HEK293 (cell line): ENCODE results near the gene ZNF507.
A peak's percentile ranks its signal among the peaks of the same experiment; 100 is the strongest.

Experiments used
- HOXD13 ChIP-seq: sonication (generic); formaldehyde crosslinking; IDR thresholded peaks from 2 replicates; pipeline ENCODE4 v1.8.0; 2022; ENCODE audit warnings: missing genetic modification reagents, borderline replicate concordance
- IKZF3 ChIP-seq: fragments of 450-650 bp; IDR thresholded peaks from 2 replicates; pipeline ENCODE4 v1.5.0; 2018; ENCODE audit warnings: missing biosample characterization, mild to moderate bottlenecking, missing genetic modification characterization, moderate library complexity
- KLF8 ChIP-seq: fragments of 450-650 bp; formaldehyde crosslinking; IDR thresholded peaks from 2 replicates; pipeline ENCODE4 v1.5.1; 2016; ENCODE audit warnings: missing biosample characterization, missing genetic modification characterization
- MYNN ChIP-seq: fragments of 450-650 bp; formaldehyde crosslinking; IDR thresholded peaks from 2 replicates; pipeline ENCODE4 v1.5.1; 2016; ENCODE audit warnings: missing biosample characterization, missing genetic modification characterization, borderline replicate concordance
- REPIN1 ChIP-seq: fragments of 450-650 bp; formaldehyde crosslinking; IDR thresholded peaks from 2 replicates; pipeline ENCODE4 v1.5.1; 2017; ENCODE audit warnings: missing biosample characterization, missing genetic modification characterization, low read depth
- SALL2 ChIP-seq: fragments of 450-650 bp; formaldehyde crosslinking; IDR thresholded peaks from 2 replicates; pipeline ENCODE4 v1.5.0; 2017; ENCODE audit warnings: missing biosample characterization, mild to moderate bottlenecking, missing genetic modification characterization, borderline replicate concordance
- TSHZ1 ChIP-seq: fragments of 450-650 bp; formaldehyde crosslinking; IDR thresholded peaks from 2 replicates; pipeline ENCODE4 v1.5.1; 2016; ENCODE audit warnings: missing biosample characterization, missing genetic modification characterization, borderline replicate concordance
- YY1 ChIP-seq: fragments of 450-650 bp; formaldehyde crosslinking; IDR thresholded peaks from 2 replicates; pipeline ENCODE4 v1.5.1; 2018; ENCODE audit warnings: missing biosample characterization, missing genetic modification characterization
- ZBTB17 ChIP-seq: fragments of 450-650 bp; formaldehyde crosslinking; IDR thresholded peaks from 2 replicates; pipeline ENCODE4 v1.5.1; 2016; ENCODE audit warnings: missing biosample characterization, missing genetic modification characterization
- ZNF114 ChIP-seq: fragments of 450-650 bp; formaldehyde crosslinking; IDR thresholded peaks from 2 replicates; pipeline ENCODE4 v1.5.0; 2017; ENCODE audit warnings: missing biosample characterization, missing genetic modification characterization
- ZNF148 ChIP-seq: fragments of 450-650 bp; formaldehyde crosslinking; IDR thresholded peaks from 2 replicates; pipeline ENCODE4 v1.5.0; 2017; ENCODE audit warnings: missing biosample characterization, missing genetic modification characterization, borderline replicate concordance
- ZNF157 ChIP-seq: fragments of 450-650 bp; formaldehyde crosslinking; IDR thresholded peaks from 2 replicates; pipeline ENCODE4 v1.5.1; 2016; ENCODE audit warnings: missing biosample characterization, missing genetic modification characterization
- ZNF184 ChIP-seq: fragments of 450-650 bp; IDR thresholded peaks from 2 replicates; pipeline ENCODE4 v1.5.1; 2018; ENCODE audit warnings: missing biosample characterization, mild to moderate bottlenecking, missing genetic modification characterization
- ZNF211 ChIP-seq: fragments of 450-650 bp; formaldehyde crosslinking; IDR thresholded peaks from 2 replicates; pipeline ENCODE4 v1.5.1; 2016; ENCODE audit warnings: low read depth, missing biosample characterization, missing genetic modification characterization
- ZNF324 ChIP-seq: fragments of 450-650 bp; formaldehyde crosslinking; IDR thresholded peaks from 2 replicates; pipeline ENCODE4 v1.5.1; 2016; ENCODE audit warnings: missing biosample characterization, missing genetic modification characterization
- ZNF404 ChIP-seq: fragments of 450-650 bp; formaldehyde crosslinking; IDR thresholded peaks from 2 replicates; pipeline ENCODE4 v1.5.1; 2017; ENCODE audit warnings: missing biosample characterization, missing genetic modification characterization
- ZNF433 ChIP-seq: fragments of 450-650 bp; formaldehyde crosslinking; IDR thresholded peaks from 2 replicates; pipeline ENCODE4 v1.5.1; 2016; ENCODE audit warnings: missing biosample characterization, missing genetic modification characterization, low read depth
- ZNF610 ChIP-seq: fragments of 450-650 bp; formaldehyde crosslinking; IDR thresholded peaks from 2 replicates; pipeline ENCODE4 v1.5.1; 2016; ENCODE audit warnings: missing biosample characterization, missing genetic modification characterization, borderline replicate concordance
- ZNF621 ChIP-seq: fragments of 450-650 bp; formaldehyde crosslinking; IDR thresholded peaks from 2 replicates; pipeline ENCODE4 v1.5.1; 2017; ENCODE audit warnings: missing biosample characterization, missing genetic modification characterization
- ZNF639 ChIP-seq: fragments of 450-650 bp; formaldehyde crosslinking; IDR thresholded peaks from 2 replicates; pipeline ENCODE4 v1.5.1; 2016; ENCODE audit warnings: missing biosample characterization, missing genetic modification characterization
- ZNF658 ChIP-seq: fragments of 450-650 bp; formaldehyde crosslinking; IDR thresholded peaks from 2 replicates; pipeline ENCODE4; 2016; ENCODE audit warnings: missing biosample characterization, missing genetic modification characterization
- ZNF707 ChIP-seq: fragments of 450-650 bp; formaldehyde crosslinking; IDR thresholded peaks from 2 replicates; pipeline ENCODE4 v1.5.1; 2016; ENCODE audit warnings: missing biosample characterization, missing genetic modification characterization
- ZNF776 ChIP-seq: fragments of 450-650 bp; formaldehyde crosslinking; IDR thresholded peaks from 2 replicates; pipeline ENCODE4 v1.5.0; 2017; ENCODE audit warnings: missing biosample characterization, missing genetic modification characterization, borderline replicate concordance
- ZNF791 ChIP-seq: fragments of 450-650 bp; formaldehyde crosslinking; IDR thresholded peaks from 2 replicates; pipeline ENCODE4 v1.5.1; 2016; ENCODE audit warnings: missing biosample characterization, missing genetic modification characterization
- TF ChIP-seq, protein P1 (sequence below): fragments of 450-650 bp; formaldehyde crosslinking; conservative IDR thresholded peaks from 2 replicates; pipeline ENCODE4 v1.5.1; 2016; ENCODE audit warnings: low read depth, missing biosample characterization, missing genetic modification characterization
- TF ChIP-seq, protein P2 (sequence below): fragments of 450-650 bp; formaldehyde crosslinking; IDR thresholded peaks from 2 replicates; pipeline ENCODE4 v1.5.1; 2016; ENCODE audit warnings: missing biosample characterization, missing genetic modification characterization

Gene ZNF507

DNA sequence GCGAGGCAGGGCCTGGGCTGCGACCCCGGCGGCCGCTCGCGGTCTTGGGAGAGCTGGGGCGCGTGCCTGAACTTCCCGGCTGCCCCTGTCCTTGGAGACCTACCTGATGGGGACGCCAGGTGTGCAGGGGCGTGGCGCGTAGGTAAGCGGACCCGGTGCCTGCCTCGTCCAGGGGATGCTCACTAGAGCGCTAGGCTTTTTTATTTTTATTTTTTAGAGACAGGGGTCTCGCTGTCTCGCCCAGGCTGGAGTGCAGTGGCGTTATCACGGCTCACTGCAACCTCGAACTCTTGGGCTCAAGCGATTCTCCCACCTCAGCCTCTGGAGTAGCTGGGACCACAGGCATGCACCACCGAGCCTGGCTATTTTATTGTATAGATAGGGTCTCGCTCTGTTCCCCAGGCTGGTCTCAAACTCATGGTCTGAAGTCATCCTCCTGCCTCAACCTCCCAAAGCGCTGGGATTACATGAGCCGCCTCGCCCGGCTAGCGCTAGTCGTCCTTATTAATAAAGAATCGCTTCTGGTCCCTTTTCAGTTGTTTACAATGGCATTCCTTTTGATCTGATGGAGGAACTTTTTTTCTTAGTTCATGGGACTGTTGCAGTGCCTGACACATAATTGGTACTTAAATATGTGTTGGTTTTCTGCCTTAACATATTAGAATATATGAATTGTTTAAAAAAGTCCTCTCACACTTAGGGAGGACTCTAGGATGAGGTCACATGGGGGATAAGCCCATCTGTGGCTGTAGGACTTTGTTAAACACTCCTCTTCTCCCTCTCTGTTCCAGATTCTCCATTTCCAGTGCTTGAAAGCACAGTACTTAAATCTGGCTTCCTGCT is 61.0 kb downstream of the ZNF507 start (continued):
- TF ChIP-seq ZBTB17 (tag by site-specific recombination), result peak; percentile 75
- TF ChIP-seq MYNN (tag by site-specific recombination), result no peak
- TF ChIP-seq ZNF776, result no peak
- TF ChIP-seq, protein P1, sequence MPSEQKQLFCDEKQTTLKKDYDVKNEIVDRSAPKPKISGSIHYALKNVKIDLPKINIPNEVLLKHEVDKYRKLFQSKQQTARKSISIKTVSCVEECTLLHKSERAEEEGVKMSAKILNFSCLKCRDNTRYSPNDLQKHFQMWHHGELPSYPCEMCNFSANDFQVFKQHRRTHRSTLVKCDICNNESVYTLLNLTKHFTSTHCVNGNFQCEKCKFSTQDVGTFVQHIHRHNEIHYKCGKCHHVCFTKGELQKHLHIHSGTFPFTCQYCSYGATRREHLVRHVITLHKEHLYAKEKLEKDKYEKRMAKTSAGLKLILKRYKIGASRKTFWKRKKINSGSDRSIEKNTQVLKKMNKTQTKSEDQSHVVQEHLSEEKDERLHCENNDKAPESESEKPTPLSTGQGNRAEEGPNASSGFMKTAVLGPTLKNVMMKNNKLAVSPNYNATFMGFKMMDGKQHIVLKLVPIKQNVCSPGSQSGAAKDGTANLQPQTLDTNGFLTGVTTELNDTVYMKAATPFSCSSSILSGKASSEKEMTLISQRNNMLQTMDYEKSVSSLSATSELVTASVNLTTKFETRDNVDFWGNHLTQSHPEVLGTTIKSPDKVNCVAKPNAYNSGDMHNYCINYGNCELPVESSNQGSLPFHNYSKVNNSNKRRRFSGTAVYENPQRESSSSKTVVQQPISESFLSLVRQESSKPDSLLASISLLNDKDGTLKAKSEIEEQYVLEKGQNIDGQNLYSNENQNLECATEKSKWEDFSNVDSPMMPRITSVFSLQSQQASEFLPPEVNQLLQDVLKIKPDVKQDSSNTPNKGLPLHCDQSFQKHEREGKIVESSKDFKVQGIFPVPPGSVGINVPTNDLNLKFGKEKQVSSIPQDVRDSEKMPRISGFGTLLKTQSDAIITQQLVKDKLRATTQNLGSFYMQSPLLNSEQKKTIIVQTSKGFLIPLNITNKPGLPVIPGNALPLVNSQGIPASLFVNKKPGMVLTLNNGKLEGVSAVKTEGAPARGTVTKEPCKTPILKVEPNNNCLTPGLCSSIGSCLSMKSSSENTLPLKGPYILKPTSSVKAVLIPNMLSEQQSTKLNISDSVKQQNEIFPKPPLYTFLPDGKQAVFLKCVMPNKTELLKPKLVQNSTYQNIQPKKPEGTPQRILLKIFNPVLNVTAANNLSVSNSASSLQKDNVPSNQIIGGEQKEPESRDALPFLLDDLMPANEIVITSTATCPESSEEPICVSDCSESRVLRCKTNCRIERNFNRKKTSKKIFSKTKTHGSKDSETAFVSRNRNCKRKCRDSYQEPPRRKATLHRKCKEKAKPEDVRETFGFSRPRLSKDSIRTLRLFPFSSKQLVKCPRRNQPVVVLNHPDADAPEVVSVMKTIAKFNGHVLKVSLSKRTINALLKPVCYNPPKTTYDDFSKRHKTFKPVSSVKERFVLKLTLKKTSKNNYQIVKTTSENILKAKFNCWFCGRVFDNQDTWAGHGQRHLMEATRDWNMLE (tag by site-specific recombination), result no peak
- no peak for TF ChIP-seq ZNF658 (tag by site-specific recombination)
- TF ChIP-seq ZNF184, result no peak
- no peak for TF ChIP-seq HOXD13
- TF ChIP-seq ZNF211, result no peak
- no peak for TF ChIP-seq ZNF404 (tag by site-specific recombination)
- no peak for TF ChIP-seq YY1 (tag by site-specific recombination)
- peak; percentile 67; the same call in 1 of the 2 replicates for TF ChIP-seq REPIN1 (tag by site-specific recombination)
- peak; percentile 96 for TF ChIP-seq ZNF610 (tag by site-specific recombination)
- no peak for TF ChIP-seq ZNF148
- TF ChIP-seq IKZF3 (tag by site-specific recombination), result no peak
- no peak for TF ChIP-seq SALL2 (tag by site-specific recombination)
- TF ChIP-seq ZNF324 (tag by site-specific recombination), result no peak
- TF ChIP-seq ZNF621 (tag by site-specific recombination), result no peak
- no peak for TF ChIP-seq ZNF639 (tag by site-specific recombination)
- no peak for TF ChIP-seq ZNF791 (tag by site-specific recombination)
- no peak for TF ChIP-seq TSHZ1 (tag by site-specific recombination)
- TF ChIP-seq ZNF707, result no peak
- TF ChIP-seq, protein P2, sequence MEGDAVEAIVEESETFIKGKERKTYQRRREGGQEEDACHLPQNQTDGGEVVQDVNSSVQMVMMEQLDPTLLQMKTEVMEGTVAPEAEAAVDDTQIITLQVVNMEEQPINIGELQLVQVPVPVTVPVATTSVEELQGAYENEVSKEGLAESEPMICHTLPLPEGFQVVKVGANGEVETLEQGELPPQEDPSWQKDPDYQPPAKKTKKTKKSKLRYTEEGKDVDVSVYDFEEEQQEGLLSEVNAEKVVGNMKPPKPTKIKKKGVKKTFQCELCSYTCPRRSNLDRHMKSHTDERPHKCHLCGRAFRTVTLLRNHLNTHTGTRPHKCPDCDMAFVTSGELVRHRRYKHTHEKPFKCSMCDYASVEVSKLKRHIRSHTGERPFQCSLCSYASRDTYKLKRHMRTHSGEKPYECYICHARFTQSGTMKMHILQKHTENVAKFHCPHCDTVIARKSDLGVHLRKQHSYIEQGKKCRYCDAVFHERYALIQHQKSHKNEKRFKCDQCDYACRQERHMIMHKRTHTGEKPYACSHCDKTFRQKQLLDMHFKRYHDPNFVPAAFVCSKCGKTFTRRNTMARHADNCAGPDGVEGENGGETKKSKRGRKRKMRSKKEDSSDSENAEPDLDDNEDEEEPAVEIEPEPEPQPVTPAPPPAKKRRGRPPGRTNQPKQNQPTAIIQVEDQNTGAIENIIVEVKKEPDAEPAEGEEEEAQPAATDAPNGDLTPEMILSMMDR (tag by site-specific recombination), result peak; percentile 60
- no peak for TF ChIP-seq ZNF433 (tag by site-specific recombination)
- TF ChIP-seq ZNF114 (tag by site-specific recombination), result no peak
- TF ChIP-seq ZNF157 (tag by site-specific recombination), result no peak
- TF ChIP-seq KLF8 (tag by site-specific recombination), result peak; percentile 49; the same call in 1 of the 2 replicates
